D341Med (cell line): ENCODE results near the gene FNIP2.

Experiments used
- DNase-seq: peaks from one replicate; pipeline ENCODE4 v3.0.0; 2012; ENCODE audit warnings: low spot score

FNIP2 gene

DNA sequence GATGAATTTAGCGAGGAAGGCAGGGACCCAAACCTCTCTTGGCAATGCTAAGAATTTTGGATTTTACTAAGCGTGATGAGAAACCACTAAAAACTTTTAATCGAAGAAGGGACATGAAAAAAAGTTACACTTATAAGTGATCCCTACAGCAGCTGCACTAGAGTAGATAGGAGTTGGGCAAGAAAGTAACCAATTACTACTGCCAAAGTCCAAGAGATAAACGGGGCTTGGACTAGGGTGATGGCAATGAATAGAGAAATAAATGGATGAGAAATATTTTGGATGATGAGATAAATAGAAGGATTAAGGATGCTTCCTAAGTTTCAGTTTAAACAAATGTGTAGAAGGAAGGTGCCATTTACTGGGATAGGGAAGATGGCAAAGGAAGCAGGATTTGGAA is 6.3 kb upstream of the FNIP2 start:
- no peak for DNase-seq

DNA sequence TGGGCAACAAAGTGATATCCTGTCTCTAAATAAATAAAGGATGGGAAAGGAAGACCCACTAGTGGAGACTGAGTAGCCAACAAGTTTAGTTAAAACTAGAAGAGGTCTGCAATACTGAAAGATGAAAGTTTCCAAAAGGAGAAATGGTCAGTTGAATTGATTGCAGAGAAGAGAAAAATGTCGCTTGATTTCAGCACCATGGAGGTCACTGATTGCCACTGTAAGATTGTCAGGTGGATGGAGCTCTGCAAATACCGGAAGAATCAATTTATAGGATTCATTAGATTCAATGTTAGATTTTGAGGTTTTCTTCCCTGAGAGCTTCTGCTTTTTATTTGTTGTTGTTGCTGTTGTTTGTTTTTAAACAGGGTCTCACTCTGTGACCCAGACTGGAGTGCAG is 5.4 kb upstream of the FNIP2 start:
- no peak for DNase-seq

GRCh38 chr4:158766434-158767044 is 2.3 kb upstream of the FNIP2 start:
- DNase-seq: no peak

GRCh38 chr4:158767451-158767850 is 1.4 kb upstream of the FNIP2 start:
- DNase-seq: no peak

DNA sequence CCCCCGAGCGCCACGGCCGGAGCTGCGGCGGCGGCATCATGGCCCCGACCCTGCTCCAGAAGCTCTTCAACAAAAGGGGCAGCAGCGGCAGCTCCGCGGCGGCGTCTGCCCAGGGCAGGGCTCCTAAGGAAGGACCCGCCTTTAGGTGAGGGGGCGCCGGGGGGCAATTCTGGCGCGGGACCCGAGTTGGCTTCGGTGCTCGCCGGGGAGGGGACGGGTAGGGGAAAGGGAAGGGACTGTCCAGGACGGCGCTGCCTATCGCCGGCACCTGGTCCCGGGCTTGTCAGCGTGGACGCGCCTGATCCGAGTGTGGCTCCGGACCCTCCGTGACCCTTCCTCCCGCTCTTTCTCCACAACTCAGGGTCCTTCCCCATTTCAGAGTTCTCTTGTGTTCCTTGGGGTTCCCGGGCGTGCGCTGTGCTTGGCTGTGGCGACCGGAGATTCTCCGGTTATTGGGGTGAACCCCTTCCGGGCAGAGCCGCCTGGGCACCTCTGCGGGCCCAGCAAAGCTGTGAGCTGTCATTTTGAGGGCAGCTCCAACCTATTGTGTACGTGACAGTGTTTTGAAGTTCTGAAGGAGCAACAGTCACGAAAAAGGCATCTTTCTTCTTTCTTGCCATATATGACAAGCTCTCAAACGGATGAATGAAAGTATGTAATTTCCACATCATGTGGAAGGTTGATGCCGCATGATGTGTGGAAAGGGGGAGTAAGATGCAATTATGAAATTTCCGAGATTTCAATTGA is 522 bp downstream of the FNIP2 start:
- no peak for DNase-seq

DNA sequence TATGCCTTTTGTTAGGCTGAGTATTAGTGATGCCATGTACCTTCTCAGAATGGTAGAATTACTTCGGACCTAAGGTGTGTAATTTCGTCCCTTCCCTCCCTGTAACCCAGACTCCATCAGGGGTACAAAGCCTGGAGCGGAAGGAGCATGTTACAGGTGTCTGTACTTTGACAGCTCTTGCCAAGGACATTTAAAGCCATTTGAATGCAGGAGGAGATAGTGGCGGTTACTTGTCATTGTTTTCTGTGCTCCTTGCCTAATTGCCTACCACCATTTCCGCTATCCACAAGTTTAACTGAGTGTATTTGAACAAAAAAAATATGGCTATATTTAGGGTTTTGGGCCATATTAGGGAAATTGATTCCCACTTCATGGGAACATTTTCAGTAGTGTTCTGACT is 1.8 kb downstream of the FNIP2 start:
- DNase-seq: no peak

GRCh38 chr4:158771776-158772175 is 3.0 kb downstream of the FNIP2 start:
- no peak for DNase-seq

DNA sequence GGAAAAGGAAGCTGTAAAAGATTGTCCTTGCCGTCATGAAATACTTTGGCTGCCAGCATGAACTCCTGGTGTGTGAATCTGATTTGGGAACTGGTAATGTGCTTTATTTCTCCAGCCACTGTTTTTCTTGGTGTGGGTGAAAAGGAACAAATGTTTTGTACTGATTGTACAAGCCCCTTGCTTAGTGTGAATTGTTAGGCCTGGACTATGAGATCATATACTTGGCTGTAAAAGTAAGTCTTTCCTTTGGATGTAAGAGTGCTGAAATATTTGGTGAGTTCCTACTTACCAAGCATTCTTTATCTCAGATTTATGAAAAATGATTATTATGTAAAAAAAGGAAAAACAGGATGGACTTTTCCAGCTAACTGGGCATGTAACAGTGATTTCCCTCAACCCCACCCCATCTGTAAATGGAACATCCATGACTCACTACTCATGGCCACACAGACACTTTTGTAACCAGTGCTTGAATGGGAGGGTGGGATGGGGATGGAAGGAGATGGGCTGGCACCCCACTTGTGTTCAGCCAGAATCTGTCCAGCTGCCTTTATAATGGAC is 6.3 kb downstream of the FNIP2 start:
- no peak for DNase-seq

DNA sequence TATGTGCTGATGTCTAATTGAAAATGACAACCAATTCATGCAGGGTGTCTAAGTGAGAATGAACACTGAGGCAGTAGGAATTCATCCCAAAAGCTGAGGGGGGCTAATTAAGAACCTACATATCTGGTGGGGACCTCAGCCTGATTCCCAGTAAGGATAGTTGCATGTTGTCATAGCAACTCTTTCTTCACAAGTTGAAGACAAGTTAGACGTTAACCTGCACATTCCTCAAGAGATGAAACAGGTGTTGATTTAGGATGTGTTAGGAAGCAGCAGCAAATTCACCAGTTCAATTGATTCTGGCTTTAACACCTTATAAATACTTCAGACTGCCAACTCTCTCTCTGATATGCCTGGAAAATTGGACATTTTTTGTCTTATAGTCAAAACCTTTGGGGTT is 7.3 kb downstream of the FNIP2 start:
- no peak for DNase-seq

- no peak for DNase-seq
These were observed 8.8 kb downstream of the FNIP2 start for GRCh38 chr4:158777423-158778155.

DNA sequence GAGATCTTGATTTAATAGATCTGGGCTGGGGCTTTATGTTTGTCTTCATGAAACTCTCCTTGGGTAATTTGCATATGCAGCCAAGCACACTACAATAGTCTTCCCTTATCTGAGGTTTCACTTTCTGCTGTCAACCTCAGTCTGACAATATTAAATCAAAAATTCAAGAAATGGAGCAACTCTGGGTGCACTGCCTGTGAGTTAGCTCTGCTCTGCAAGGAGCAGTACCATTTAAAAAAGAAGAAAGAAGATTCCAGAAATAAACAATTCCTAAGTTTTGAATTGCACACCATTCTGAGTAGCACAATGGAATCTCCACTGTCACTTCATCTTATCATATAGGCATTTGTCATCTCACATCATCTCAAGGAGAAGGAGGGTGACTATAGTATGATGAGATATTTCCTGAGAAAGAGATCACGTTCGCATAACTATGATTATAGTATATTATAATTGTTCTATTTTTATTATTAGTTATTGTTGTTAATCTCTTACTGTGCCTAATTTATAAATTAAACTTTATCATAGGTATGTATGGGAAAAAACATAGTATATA is 9.4 kb downstream of the FNIP2 start:
- DNase-seq: no peak

- no peak for DNase-seq
These were observed 9.9 kb downstream of the FNIP2 start for GRCh38 chr4:158778712-158779111.

DNA sequence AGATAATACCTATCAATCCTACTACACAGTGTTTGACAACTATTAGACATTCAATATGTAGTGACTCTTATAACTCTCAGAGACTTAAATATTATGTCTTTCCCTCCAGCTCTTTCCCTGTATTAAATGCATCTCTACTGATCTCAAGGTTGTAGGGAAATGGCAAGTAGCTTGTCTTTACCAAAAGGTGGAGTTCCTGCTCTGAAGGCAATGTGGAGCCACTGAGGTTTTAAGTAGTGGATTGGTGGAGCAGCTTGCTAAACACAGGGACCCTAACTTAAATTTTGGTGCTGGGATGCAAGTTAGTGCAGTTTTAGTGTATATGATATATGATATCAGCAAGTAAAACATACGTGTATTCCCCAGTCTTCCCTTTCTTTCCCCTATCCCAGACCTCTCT is 13.1 kb downstream of the FNIP2 start:
- no peak for DNase-seq

GRCh38 chr4:158782551-158783360 is 13.9 kb downstream of the FNIP2 start:
- DNase-seq: no peak

DNA sequence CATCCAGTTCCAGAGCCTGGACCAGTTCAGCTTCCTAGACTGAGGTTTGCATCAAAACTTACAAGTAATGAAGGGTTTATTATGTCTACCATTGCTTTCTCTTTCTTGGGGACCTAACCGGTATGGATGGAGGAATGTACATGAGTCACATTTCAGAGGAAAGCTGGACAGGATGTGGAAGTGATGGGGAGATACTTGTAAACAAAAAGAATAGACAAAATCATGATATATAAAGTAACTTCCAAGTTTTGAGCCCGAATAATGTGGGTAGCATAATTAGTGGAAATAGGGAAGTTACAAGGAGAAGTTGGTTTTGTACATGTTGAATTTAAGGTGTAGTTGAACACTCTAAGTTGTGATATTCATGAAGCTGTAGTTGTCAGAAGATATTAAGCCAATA is 15.0 kb downstream of the FNIP2 start:
- DNase-seq: no peak

DNA sequence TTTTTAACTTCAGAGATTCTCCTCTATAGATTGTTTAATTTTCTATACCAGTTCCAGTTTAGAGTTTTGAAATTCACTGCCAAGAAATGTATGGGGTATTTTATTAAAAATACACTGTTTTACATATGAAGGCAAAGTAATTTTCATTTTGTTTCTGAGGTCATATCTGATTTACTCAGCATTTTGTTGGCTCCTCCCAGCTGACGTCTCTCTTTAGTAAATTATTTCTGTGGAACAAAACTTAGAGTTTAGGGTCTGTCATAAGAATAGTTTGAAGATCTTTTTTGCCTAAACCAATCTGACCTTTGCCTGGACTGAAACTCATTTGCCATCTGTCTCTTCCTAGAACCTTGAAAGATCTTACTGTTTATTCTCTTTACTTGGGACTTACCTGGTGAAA is 16.9 kb downstream of the FNIP2 start:
- DNase-seq: no peak

DNA sequence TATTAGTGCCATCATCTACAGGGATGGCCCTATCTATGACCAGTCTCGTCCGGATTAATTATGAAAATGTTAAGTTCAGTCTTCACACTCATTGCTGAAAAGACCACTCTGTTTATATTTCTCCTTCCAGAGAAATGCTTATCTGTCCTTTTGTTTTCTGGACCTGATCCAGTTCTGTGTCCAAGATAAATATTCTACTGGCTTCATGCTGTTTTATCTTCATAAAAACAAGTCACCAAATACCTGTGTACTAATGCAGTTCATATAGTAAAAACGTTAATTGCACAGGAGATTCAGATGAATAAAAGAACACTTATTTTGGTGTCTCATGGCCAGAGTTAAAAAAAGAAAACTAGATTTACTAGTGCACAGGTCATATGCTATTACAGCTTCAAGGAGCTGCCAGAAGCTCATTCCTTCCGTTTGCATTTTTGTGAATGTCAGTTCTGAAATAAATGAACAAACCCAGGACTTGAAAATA is 17.3 kb downstream of the FNIP2 start:
- DNase-seq: no peak

GRCh38 chr4:158786955-158787354 is 18.1 kb downstream of the FNIP2 start:
- DNase-seq: no peak

DNA sequence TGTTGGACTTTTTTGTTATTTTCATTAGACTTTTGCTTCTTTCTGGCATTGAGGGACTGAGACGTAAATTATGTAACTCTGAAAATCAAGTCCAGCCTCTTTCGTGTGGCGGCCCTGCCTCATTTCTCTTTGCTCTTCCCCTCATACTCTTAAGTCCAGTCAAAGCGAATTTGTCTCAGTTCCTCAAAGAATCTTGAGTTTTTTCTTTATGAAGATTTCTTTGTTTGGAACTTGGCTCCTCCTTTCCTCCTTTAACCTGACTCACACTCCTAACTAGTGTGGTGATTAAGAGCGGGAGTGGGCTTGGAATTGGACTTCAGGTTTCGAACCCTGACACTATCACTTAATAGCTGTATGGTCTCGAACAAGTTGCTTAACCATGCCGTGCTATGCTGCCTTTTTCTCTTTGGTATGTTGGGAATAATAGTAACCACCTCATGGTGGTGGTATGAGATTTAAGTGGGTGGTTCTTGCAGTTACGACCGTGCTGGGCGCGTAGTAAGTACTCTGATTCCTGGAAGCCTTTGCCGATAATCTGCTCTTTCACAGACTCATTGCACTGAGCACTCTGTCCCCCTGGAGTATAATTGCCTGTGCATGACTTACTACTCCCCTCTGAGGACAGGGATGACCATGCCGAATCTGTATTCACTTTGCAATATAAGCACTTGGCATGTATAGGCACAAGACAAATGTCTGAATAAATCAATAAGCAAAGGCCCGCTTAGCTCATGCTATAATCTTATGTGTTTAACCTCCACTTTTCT is 19.1 kb downstream of the FNIP2 start:
- DNase-seq: no peak

DNA sequence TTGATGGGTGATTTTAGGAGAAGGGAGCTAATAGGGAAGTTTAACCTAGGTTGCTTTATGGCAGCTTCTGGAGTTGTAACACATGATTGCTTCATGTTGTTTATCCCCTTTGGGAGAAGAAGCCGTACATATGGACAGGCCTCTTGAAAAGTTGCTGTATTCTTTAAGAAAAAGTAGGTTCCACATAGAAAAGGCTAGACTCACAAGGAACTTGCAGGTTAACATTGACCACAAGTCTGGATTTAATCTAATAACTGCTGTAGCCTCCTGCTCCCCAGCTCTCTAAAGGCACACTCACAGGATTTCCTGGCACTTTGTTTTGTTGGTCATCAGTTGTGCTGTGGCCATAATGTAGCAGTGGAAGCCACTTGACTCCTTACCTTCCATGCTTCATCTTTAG is 19.7 kb downstream of the FNIP2 start:
- no peak for DNase-seq

DNA sequence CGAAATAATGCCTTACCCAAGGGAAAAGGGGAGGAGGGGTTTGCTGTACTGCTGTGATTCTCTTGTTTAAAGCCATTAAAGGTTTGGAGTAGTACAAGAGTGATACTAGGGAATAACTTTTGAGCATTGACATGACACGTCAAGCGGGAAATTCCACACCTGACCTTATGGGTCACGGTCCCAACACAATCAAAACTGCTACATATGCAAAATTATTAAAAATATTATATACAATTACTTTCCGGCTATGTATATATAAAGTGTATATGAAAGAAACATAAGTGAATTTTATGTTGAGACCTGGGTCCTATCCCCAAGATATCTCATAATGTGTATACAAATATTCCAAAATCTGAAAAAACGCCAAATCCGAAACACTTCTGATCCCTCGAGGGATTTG is 21.0 kb downstream of the FNIP2 start:
- no peak for DNase-seq
